Nucleus accumbens (tissue), 56 donors: Measurements from ENCODE around the gene AP5B1.

ENCODE experiments used
- DNase-seq, 56 donors: peaks; one replicate each; lab custom pipeline; 2025; lab: John Stamatoyannopoulos, UW

Gene AP5B1

DNA sequence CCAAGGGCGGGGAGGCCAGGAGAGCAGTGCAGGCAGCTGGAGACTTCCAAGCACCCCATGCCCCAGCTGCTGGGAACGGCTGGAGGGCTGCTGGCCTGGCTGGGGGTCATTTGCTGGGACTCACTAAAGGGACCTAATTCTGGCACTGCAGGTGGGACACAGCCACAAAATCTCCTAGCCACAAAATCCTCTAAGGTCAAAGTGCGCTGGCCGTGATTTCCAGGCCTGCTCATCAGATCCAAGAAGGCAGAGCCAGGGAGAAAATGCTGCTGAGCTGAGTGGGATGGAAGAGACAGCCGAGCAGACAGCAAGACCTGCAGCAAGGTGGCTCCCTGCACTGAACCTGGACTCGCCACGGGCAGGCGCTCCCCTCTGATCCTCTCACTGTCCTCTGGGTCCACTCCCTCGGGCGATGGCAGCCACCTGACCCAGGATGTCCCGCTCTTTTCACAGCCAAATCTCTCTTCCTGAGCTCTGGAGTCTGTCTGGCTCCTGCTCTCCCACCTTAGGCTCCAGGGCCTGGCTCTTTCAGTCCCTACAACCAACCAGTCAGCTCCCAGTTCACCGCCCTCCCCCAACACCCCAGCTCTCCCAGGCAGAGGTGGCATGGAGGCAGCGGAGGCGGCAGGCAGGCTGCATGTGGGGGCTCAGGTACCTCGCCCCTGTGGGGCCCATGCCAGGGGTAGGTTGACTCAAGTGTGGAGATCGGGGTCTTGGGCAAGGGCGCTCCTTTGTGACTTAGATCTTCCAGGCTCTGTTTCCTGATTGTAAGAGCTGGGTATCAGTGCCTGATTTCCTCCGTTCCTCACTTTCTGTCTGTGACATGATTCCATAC lies 20.6 kb upstream of the AP5B1 start:
- DNase-seq = no peak

GRCh38 chr11:65798882-65799281 lies 18.1 kb upstream of the AP5B1 start:
- DNase-seq = no peak

DNA sequence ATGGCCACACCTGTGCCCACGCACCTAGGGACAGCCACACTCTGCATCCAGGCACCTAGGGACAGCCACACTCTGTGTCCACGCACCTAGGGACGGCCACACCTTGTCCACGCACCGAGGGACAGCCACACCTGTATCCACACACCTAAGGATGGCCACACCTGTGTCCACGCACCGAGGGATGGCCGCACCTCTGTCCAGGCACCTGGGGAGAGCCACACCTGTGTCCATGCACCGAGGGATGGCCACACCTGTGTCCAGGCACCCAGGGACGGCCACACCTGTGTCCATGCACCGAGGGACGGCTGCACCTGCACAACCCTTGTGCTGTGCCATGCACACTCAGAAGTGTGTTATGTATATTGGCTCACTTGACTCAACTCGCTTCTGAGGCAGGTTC lies 16.9 kb upstream of the AP5B1 start:
- DNase-seq = no peak

- DNase-seq = no peak
Observed at GRCh38 chr11:65796726-65797601, 16.2 kb upstream of the AP5B1 start.

- no peak for DNase-seq
Observed at GRCh38 chr11:65794570-65795510, 14.1 kb upstream of the AP5B1 start.

GRCh38 chr11:65793625-65794400 lies 13.0 kb upstream of the AP5B1 start:
- DNase-seq = no peak

DNA sequence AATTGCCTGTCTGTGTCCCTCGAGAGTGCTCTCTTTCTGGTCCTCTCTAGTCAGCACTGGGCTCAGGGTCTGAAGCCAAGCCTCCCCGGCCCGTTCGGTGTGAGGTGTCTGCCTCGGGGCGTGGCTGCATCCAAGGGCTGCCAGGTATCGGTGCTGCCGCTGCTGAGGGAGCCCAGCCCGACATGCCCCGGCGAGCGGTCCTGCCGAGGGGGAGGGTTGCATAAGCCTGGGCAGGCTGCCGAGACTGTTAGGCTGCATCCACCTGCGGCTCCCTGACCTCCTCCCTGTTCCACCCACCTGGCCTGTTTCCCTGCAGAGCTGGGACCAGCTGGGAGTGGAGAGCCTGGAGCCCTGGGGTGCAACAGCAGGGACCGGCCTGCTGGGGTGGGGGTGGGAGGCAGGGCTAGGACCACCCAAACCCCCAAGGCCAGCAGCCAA lies 12.4 kb upstream of the AP5B1 start:
- no peak for DNase-seq

- no peak for DNase-seq
Observed at GRCh38 chr11:65792456-65792855, 11.7 kb upstream of the AP5B1 start.

DNA sequence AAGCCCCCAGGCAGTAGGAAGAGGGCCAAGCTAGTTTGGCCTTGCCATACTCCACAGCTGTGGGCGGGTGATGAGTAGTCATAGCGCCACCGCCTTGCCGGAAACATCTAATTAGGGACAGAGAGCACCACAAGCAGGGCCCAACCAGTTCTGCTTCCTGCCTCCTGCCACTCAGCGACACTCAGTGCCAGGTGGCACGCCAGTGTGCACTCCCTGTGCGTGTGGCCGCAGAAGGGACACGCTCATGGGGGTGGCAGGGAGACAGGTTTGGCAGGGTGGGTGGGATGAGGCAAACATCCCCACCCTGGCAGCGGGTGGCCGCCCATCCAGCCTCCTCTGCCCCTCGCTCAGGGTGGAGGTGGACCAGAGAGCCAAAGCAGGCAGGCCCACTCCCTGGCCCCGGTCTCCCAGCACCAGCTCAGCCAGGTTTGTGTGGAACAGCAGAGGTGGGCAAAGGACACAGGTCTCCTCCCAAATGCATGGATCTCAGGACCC lies 11.0 kb upstream of the AP5B1 start:
- DNase-seq = no peak

GRCh38 chr11:65790902-65791650 lies 10.3 kb upstream of the AP5B1 start:
- DNase-seq = no peak

DNA sequence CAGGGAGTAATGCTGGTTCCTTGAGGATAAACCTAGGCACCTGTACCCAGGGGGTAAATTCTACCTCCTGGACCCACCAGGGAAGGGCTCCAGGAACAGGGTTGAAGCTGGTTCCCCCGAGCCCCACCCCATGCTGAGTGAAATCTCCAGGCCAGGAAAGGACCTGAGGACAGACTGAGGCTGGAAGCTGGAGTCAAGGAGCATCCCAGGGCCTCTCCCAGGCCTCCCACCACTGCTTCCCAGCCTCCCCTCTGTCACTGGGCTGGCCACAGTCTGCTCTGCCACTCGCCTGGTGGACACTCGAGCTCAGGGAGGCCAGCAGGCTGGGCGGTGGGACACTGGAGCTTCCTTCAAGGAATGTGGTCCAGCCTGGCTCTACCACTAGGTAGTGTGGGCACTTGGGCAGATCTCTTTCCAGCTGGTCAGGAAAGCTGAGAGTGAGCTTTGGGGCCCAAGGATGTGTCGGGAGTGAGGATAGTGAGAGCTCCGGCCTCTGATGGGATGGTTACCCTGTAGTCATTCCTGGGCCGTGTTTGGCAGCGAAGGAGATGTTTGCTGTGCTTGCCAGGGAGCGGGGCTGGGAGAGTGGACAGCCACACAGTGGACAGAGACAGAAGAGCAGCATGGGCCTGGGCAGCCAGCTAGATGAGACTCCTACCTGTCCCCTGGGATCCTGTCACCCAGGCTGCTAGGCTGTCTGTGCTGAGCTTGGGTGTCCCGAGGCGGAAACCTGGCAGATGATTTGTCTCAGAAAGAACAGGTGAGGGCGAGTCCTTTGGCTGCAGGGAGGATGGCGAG lies 9.5 kb upstream of the AP5B1 start:
- DNase-seq = no peak

DNA sequence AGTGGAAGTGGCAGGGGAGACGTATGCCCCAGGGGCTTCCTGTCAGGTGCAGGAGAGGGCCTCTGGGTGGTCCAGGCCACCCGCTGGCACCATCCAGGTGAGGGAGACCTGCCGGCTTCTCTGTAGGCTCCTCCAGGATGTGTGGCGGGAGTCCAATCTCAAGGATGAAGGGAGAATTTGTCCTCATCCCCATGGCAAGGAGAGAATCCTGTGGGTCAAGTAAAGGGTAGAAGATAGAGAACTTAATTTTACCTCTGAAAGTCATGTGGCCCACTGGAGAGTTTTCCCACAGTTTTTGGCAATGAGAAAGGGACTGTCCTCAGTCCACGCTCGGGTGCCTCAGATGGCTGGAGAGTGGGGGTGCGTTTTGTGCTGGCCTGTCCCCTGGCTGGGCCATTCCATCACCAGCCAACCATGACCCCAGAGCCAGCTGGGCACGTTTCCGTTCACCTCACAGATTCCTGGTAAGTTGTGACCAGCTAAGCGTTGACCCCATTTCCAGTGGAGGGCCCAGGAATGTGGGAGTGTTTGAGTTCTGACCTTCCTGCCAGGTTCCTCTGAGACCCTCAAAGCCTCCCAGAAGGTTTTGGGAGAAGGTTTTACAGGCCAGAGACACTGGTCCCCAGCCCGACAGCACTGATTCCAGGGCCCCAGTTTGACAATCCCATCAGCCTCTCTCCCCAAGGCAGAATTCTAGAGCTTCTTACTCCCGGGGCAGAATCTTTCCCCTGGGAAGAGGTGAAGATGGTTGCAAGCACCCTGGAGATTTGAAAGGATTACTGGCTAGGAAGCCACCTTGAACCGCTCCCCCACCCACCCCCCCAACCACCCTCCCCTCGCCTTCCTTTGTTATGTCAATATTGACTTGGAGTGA lies 8.7 kb upstream of the AP5B1 start:
- DNase-seq = no peak

DNA sequence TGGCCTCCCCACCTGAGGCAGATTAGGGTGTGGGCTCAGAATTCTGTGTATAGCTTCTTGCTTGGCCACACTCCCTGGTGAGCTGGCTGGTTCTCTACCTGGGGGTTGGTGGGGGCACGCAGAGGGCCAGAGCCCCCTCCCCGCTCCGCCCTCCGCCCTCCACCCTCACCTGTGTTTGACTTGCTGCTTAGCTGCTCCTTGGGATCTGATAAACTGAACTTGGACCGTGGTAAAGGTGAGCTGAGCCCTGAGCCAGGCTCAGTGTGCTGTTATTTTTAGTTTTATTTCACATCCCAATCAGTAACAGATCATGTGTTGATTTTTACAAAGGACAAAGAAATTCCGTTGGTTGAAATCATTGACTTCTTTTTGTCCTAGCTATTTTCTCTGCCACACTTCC lies 8.0 kb upstream of the AP5B1 start:
- no peak for DNase-seq

DNA sequence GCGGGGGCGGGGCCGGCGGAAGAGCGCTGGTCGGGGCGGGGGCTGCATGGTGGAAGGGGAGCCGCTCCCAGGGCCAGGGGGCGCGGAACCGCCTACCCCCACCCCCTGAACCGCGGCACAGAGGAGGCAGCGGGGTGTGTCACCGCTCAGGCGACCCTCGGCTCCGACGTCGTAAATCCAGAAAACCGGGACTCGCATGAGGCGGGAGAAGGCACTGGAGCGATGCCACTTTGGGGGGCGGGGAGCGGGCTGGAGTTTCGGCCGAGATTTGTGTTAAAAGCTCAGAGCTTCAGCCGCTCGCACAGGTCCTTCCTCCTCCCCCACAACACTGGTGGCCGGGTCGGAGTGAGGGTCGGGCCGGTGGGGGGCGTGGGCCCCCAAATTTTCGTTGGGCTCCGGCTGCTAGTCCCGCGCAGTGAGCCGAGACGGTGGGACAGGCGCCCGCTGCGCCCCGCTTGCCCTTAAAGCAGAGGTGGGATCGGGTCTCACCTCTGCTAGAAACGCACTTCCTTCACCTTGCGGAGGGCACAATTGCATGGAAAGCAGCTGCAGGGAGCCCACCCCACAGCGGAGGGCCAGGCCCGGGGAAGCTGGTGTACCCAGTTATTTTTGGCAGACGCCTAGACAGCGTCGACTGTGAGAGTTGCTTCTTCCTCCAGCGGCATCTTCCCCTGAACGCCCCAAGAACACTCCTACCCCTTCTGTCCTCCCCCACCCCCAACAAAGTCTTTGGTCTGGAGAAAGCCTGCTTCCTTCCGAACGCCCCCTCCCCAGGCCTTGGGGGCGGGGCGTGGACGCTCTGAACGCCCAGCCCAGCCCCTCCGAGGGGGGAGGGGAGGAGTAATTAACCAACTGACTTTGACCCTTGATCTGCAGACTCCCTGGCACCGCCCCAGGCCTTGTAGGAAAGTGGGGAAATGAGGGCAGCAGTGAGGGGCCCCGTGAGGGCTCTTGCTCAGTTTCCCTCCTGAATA lies 7.2 kb upstream of the AP5B1 start:
- DNase-seq = no peak

GRCh38 chr11:65786786-65787636 lies 6.2 kb upstream of the AP5B1 start, which contains the start of gene OVOL1:
Gene OVOL1, plus strand, starts transcription at chr11:65787063. Its CDS starts 311 bp downstream, at chr11:65787374.
- no peak for DNase-seq
